ENCODE data around the gene CACNA1B.

DNA sequence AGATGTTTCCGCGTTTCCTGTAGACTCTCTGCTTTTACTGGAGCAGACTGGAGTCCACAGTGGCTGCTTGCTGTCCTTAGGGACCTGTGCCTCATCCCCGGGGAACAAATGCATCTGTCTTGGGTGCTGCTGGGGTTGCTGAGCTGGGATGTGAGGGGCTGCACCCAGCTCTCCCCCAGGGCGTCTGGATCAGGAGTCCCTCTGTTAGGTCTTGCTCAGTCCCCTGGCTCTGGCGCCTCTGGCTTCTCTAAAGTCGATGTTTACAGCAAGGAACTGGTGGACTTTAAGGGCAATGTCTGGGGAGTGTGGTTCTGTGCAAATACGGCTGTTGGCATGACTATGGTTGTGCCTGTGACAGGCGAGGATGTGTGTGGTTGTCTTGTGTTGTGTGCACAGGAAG is 91.4 kb downstream of the CACNA1B start:
- TF ChIP-seq POLR2AphosphoS5 (IDR thresholded peaks at IDR 0.05; ENCODE audit: low read depth, low read length) = no peak
- no peak for TF ChIP-seq POLR2A (IDR thresholded peaks at IDR 0.05; ENCODE audit: low read depth, low read length)
- TF ChIP-seq SPI1 (IDR thresholded peaks at IDR 0.05; ENCODE audit: low read depth, low read length) = no peak

All from GM12891 (cell line).